ENCODE results near the gene CCDC117. TPM values are rescaled to one million over a fixed set of nuclear protein-coding genes. Genes with fewer than 3 reads are reported as not detected.

CCDC117 gene, protein sequence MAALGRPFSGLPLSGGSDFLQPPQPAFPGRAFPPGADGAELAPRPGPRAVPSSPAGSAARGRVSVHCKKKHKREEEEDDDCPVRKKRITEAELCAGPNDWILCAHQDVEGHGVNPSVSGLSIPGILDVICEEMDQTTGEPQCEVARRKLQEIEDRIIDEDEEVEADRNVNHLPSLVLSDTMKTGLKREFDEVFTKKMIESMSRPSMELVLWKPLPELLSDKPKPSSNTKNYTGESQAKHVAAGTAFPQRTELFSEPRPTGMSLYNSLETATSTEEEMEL
- 23.3 TPM for total RNA-seq

DNA sequence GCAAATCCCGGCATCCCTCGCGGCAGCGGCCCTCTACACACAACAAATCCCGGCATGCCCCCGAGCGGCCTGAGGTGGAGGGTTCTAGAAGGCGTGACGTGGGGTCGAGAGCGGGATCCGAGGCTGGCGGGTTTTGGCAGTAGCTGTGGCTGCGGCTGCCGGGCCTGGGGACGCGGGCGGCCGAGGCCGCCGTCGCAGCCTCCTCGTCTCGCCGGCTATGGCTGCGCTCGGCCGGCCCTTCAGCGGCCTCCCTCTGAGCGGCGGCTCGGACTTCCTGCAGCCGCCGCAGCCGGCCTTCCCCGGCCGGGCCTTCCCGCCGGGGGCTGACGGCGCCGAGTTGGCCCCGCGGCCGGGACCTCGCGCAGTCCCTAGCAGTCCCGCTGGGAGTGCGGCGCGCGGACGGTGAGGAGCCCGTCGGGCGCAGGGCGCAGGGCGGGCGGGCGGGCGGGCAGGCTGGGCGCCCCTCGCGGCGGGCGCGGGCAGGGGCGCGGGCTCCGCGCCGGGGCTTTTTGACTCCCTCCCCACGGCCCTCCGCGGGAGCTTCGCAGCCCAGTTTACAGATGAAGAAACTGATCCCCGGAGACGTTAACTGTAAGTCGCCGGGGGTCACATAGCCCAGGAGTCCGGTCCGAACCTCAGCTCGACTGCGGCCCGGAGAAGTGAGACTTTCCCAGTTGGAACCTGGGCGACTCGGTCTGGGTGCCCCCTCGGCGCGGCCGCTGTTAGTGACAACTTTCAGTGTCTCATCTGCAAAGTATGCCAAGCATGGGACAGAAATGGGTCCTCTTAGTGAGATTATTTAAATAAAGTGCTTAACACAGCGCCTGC is at the start of gene CCDC117:
Gene CCDC117, plus strand, starts transcription at position 63 of the 828 bp plus-strand sequence. Its CDS starts 155 bp downstream, at position 218.

DNA sequence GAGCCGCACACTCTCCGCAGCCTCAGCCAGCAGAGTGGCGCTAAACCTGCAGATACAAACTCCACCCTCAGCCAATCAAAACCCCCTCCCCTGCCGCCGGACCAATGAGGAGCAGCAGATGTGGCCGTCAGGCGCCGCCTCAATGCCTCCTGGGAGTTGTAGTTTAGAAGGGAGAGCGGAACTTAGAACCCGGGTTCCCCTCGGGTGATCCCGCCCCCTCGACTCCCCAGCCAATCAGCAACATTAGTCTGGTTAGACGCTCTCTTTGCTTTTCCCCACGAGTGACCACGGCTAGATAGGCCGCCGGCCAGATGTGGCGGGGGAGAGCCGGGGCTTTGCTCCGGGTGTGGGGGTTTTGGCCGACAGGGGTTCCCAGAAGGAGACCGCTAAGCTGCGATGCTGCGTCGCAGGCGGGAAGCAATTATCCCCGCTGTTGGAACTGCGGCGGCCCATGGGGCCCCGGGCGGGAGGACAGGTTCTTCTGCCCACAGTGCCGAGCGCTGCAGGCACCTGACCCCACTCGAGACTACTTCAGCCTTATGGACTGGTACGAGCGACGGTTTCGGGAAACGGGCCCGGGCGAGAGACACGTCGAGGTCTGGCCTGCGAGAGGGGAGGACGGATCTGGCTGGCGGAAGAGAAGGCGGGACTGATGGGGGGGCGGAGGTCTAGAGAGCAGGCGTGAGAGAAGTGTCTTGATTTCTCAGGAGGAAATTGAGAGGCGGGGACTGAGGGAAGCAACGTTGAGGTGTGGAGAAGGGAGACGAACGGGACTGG is 30.5 kb upstream of the CCDC117 start, which contains the start of the genes CHEK2 and HSCB:
Gene CHEK2, minus strand, starts transcription at position 36 of the 777 bp plus-strand sequence. CDS start 7,099 bp downstream, outside the sequence.
Gene HSCB, plus strand, starts transcription at position 255 of the 777 bp plus-strand sequence. Its CDS starts 57 bp downstream, at position 312.

DNA sequence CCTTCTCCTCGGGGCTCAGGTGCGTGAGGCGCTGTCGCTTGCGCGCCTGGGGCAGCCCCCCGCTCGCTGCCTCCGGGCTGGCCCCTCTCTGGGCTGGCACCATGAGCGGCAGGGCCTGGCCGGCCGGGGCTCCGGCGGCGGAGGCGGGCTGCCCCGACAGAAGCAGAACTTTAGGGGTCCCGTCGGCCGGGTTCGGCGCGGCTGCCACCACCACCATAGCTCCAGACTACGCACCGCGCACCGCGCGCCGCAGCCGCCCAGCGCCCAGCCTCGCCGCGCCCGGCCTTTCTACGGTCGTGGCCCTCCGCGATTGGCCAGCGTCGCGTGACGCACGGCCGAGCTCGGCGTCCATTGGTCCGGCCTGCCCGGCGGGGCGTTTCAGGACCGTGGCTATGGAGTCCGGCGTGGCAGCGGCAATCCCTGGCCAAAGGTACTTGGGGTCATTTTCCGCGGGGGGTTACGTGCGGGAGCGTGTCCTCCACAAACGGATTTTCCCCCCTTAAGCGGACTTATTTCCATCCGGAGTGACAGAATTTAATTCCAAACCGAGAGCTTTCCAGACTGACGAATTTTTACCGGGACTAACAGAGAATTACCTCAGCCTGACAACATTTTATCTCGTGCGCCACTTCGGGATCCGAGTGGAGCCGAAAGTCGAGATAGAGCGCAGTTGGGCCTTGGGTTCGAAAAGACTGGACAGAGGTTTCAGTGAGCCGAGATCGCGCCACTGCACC is 28.0 kb downstream of the CCDC117 start, which contains the start of gene XBP1:
Gene XBP1, minus strand, starts transcription at position 262 of the 734 bp plus-strand sequence.

Small RNA genes lying within 50 kb of the gene (small RNA-seq; reads per million reads assigned to genes)
- not detected for gene Z93930.1

Other genes with a start within 250 kb of the CCDC117 start
- 33.7 TPM for gene TTC28, start 92.9 kb upstream of the CCDC117 start, total RNA-seq
- gene CHEK2, start 30.9 kb upstream of the CCDC117 start, total RNA-seq, result 7.4 TPM
- 6.9 TPM for gene HSCB, start 30.7 kb upstream of the CCDC117 start, total RNA-seq
- gene XBP1, start 27.9 kb downstream of the CCDC117 start, total RNA-seq, result 53.3 TPM
- gene ZNRF3, start 110.9 kb downstream of the CCDC117 start, total RNA-seq, result 12.7 TPM

Measured in diencephalon (tissue), 1 donor.